HepG2 (cell line): ENCODE measurements around the gene SMIM28. TPM values are rescaled to one million over a fixed set of nuclear protein-coding genes. Genes with fewer than 3 reads are reported as not detected.

Experiments used
- ATAC-seq: fragments of 200-7000 bp; cut with Tn5 transposase; 3 replicates; pipeline ENCODE4 v1.9.1; 2020; ENCODE audit warnings: mild to moderate bottlenecking, moderate library complexity
- Bru-seq: library from RNA; stranded (reverse); fragments of 400-500 nt; gene quantifications from one replicate; lab custom pipeline; 2021; lab: Mats Ljungman, UMichigan
- BruChase-seq, 2 experiments: library from RNA; stranded (reverse); fragments of 400-500 nt; gene quantifications; one replicate each; lab custom pipeline; 2021; lab: Mats Ljungman, UMichigan
- BruUV-seq: library from RNA; stranded (reverse); fragments of 400-500 nt; replicated peaks from 2 replicates; lab custom pipeline; 2021; lab: Mats Ljungman, UMichigan
- CTCF ChIA-PET: fragments of 300-600 bp; formaldehyde crosslinking; extraction: SDS; loops from one replicate; lab custom pipeline; 2021; ENCODE audit warnings: low total read pairs, inconsistent platforms, low intra/inter-chr PET ratio; lab: Yijun Ruan, JAX
- POLR2A ChIA-PET: fragments of 350-600 bp; sonication (Branson Sonifier 250); formaldehyde crosslinking; loops from one replicate; lab custom pipeline; 2020; ENCODE audit warnings: antibody characterized with exemption, inconsistent platforms; lab: Yijun Ruan, JAX
- DNase-seq: peaks from one replicate; pipeline ENCODE4 v3.0.0-alpha.2; 2015; ENCODE audit warnings: low spot score
- FAIRE-seq: peaks from 3 replicates; lab custom pipeline; 2011; peaks lifted over from hg19 to GRCh38; lab: Jason Lieb, UNC
- H2AFZ ChIP-seq: one replicate; pipeline ENCODE4 v1.6.1; 2011; ENCODE audit warnings: low read length, inconsistent platforms
- H3K27ac ChIP-seq: fragments of 300-600 bp; 3 replicates; pipeline ENCODE4 v1.8.0; 2011; ENCODE audit warnings: mixed run types, mild to moderate bottlenecking, mixed read lengths, low read length, inconsistent platforms; ENCODE audit not compliant: insufficient read depth; ENCODE audit errors: extremely low read length
- H3K27me3 ChIP-seq, 2 experiments: fragments of 200-600 bp in 1 of 2; 2 replicates in 1 of 2; 3 replicates in 1 of 2; pipeline versions ENCODE4 v1.6.0 to v1.8.0; 2011; ENCODE audit warnings: low read length in 2 of 2, mild to moderate bottlenecking in 2 of 2, moderate library complexity in 2 of 2, inconsistent platforms in 1 of 2; ENCODE audit not compliant: insufficient read depth in 2 of 2, control insufficient read depth in 1 of 2
- H3K36me3 ChIP-seq, 2 experiments: fragments of 200-600 bp in 1 of 2; replicated peaks in 1 of 2; 2 replicates in 1 of 2; 3 replicates in 1 of 2; pipeline versions ENCODE4 v1.5.1 to v1.8.0; 2011; ENCODE audit warnings: low read length in 2 of 2, inconsistent platforms in 1 of 2; ENCODE audit not compliant: insufficient read depth in 2 of 2, control insufficient read depth in 1 of 2
- H3K4me1 ChIP-seq: 2 replicates; pipeline ENCODE4 v1.5.1; 2012; ENCODE audit warnings: low read length, inconsistent platforms; ENCODE audit not compliant: insufficient read depth
- H3K4me2 ChIP-seq: 2 replicates; pipeline ENCODE4 v1.6.0; 2011; ENCODE audit warnings: low read depth, low read length, inconsistent platforms
- H3K4me3 ChIP-seq, 3 experiments: fragments of 200-600 bp in 1 of 3; sonication (generic), shearing (Covaris generic) in 1 of 3; replicated peaks in 1 of 3; 2 replicates each; pipeline ENCODE4 v1.5.1; 2011 to 2016; ENCODE audit warnings: low read length in 3 of 3, inconsistent platforms in 2 of 3, low read depth in 2 of 3, mild to moderate bottlenecking in 2 of 3, control low read depth in 1 of 3, mixed read lengths in 1 of 3; ENCODE audit not compliant: insufficient read depth in 1 of 3
- H3K79me2 ChIP-seq: one replicate; pipeline ENCODE4 v1.6.1; 2011; ENCODE audit warnings: low read length, inconsistent platforms; ENCODE audit not compliant: insufficient read depth
- H3K9ac ChIP-seq: 2 replicates; pipeline ENCODE4 v1.6.0; 2011; ENCODE audit warnings: mild to moderate bottlenecking, low read depth, low read length, inconsistent platforms; ENCODE audit not compliant: insufficient read depth
- H3K9me3 ChIP-seq: 2 replicates; pipeline ENCODE4 v1.5.1; 2012; ENCODE audit warnings: mild to moderate bottlenecking, low read length
- H4K20me1 ChIP-seq: 2 replicates; pipeline ENCODE4 v1.6.0; 2011; ENCODE audit warnings: inconsistent platforms, mild to moderate bottlenecking, low read length, moderate library complexity; ENCODE audit not compliant: insufficient read depth
- MEF2D ChIP-seq: sonication (generic); formaldehyde crosslinking; IDR thresholded peaks from 2 replicates; pipeline ENCODE4 v1.5.1; 2020; ENCODE audit warnings: mild to moderate bottlenecking, missing genetic modification reagents
- MXD4 ChIP-seq: IDR thresholded peaks from 2 replicates; pipeline ENCODE4 v1.6.1; 2016; ENCODE audit warnings: mild to moderate bottlenecking, missing biosample characterization, missing genetic modification reagents
- PREB ChIP-seq: sonication (generic); formaldehyde crosslinking; IDR thresholded peaks from 2 replicates; pipeline ENCODE4 v1.4.0; 2020; ENCODE audit warnings: missing genetic modification reagents
- REPIN1 ChIP-seq: sonication (generic); formaldehyde crosslinking; IDR thresholded peaks from 2 replicates; pipeline ENCODE4 v1.8.0; 2022; ENCODE audit warnings: missing genetic modification reagents, low read depth, mild to moderate bottlenecking, borderline replicate concordance
- REXO4 ChIP-seq: sonication (generic); formaldehyde crosslinking; IDR thresholded peaks from 2 replicates; pipeline ENCODE4 v1.8.0; 2022; ENCODE audit warnings: missing genetic modification reagents, mild to moderate bottlenecking, borderline replicate concordance
- ZNF34 ChIP-seq: sonication (generic); formaldehyde crosslinking; IDR thresholded peaks from 2 replicates; pipeline ENCODE4 v1.4.0; 2020; ENCODE audit warnings: mild to moderate bottlenecking, missing genetic modification reagents, borderline replicate concordance
- ZNF724P ChIP-seq: sonication (generic); formaldehyde crosslinking; IDR thresholded peaks from 2 replicates; pipeline ENCODE4 v1.8.0; 2022; ENCODE audit warnings: missing genetic modification reagents, borderline replicate concordance
- ZNF747 ChIP-seq: sonication (generic); formaldehyde crosslinking; IDR thresholded peaks from 2 replicates; pipeline ENCODE4 v1.8.1; 2023; ENCODE audit warnings: missing genetic modification reagents, mild to moderate bottlenecking, borderline replicate concordance
- WGBS: methylation state at CpG from one replicate; pipeline ENCODE4 v1.1.6; 2017; ENCODE audit warnings: low lambda C conversion rate; 5-methylcytosine and 5-hydroxymethylcytosine counted together
- in situ Hi-C: cut with HindIII; loops from 2 replicates; pipeline ENCODE4 v1.10.0; 2017; ENCODE audit warnings: low pct_unique_long_range_greater_than_20kb; ENCODE audit not compliant: extremely low pct_ligation_motif_present
- intact Hi-C: fragments of 100-400 bp; cut with micrococcal nuclease; formaldehyde crosslinking; loops from one replicate; pipeline ENCODE4 v1.10.0; 2022; ENCODE audit not compliant: unreplicated experiment
- long read RNA-seq, 2 experiments: library from RNA in 1 of 2; library from polyadenylated mRNA in 1 of 2; stranded (forward) in 1 of 2; unstranded in 1 of 2; transcript quantifications; one replicate each; pipeline ENCODE4 v2.0.0, GENCODE V29; 2019 to 2022
- polyA minus RNA-seq, 3 experiments: library from RNA; depleted of rRNA, polyadenylated mRNA; stranded (reverse); fragments of >200 nt; gene quantifications; 2 replicates each; pipeline ENCODE4 v1.2.3, GENCODE V29; 2011; ENCODE audit warnings: low replicate concordance in 1 of 3
- polyA plus RNA-seq, 8 experiments: library from polyadenylated mRNA; depleted of rRNA in 3 of 8; stranded (reverse) in 7 of 8; unstranded in 1 of 8; fragments of >200 nt; fragmentation: Illumina TruSeq in 4 of 8; extraction: Trizol in 4 of 8; gene quantifications; 2 replicates each; pipeline versions ENCODE4 v1.2.1 to v1.2.3, GENCODE V29; 2011 to 2016; ENCODE audit warnings: low read depth in 4 of 8, missing spikeins in 1 of 8, mixed read lengths in 1 of 8; ENCODE audit not compliant: insufficient read depth in 1 of 8
- total RNA-seq, 5 experiments: library from RNA; depleted of rRNA; stranded (reverse); fragments of >200 nt; fragmentation: Illumina TruSeq; extraction: Trizol; gene quantifications; 2 replicates each; pipeline ENCODE4 v1.2.3, GENCODE V29; 2016; ENCODE audit warnings: low read depth in 1 of 5

Gene SMIM28
- not detected in 2 replicates for total RNA-seq (2016; rRNA removed; fragmentation: Illumina TruSeq; extraction: Trizol)
- not detected in 2 replicates for total RNA-seq (2016; cell fraction: cytosol; rRNA removed; fragmentation: Illumina TruSeq; extraction: Trizol; ENCODE audit: low read depth)
- not detected in 2 replicates for total RNA-seq (2016; cell fraction: insoluble cytoplasmic fraction; rRNA removed; fragmentation: Illumina TruSeq; extraction: Trizol)
- not detected in 2 replicates for total RNA-seq (2016; cell fraction: membrane; rRNA removed; fragmentation: Illumina TruSeq; extraction: Trizol)
- not detected in 2 replicates for total RNA-seq (2016; cell fraction: nucleus; rRNA removed; fragmentation: Illumina TruSeq; extraction: Trizol)
- polyA plus RNA-seq (2011; rRNA removed), result not detected in 2 replicates
- not detected in 2 replicates for polyA plus RNA-seq (2011; cell fraction: cytosol; rRNA removed)
- not detected in 2 replicates for polyA plus RNA-seq (2011; cell fraction: nucleus; rRNA removed)
- not detected in 2 replicates for polyA plus RNA-seq (2012)
- not detected in 2 replicates for polyA plus RNA-seq (2016; cell fraction: cytosol; fragmentation: Illumina TruSeq; extraction: Trizol; ENCODE audit: low read depth)
- not detected in 2 replicates for polyA plus RNA-seq (2016; cell fraction: insoluble cytoplasmic fraction; fragmentation: Illumina TruSeq; extraction: Trizol; ENCODE audit: low read depth)
- polyA plus RNA-seq (2016; cell fraction: membrane; fragmentation: Illumina TruSeq; extraction: Trizol; ENCODE audit: low read depth), result not detected in 2 replicates
- not detected in 2 replicates for polyA plus RNA-seq (2016; cell fraction: nucleus; fragmentation: Illumina TruSeq; extraction: Trizol; ENCODE audit: insufficient read depth, low read depth)
- not detected in 2 replicates for polyA minus RNA-seq (2011; rRNA and poly(A)+ RNA removed; ENCODE audit: low replicate concordance)
- polyA minus RNA-seq (2011; cell fraction: cytosol; rRNA and poly(A)+ RNA removed), result not detected in 2 replicates
- not detected in 2 replicates for polyA minus RNA-seq (2011; cell fraction: nucleus; rRNA and poly(A)+ RNA removed)
- Bru-seq, nascent RNA, result not detected
- not detected for BruChase-seq, experiment 1, labeled RNA remaining after a 6-hour chase
- percentile 8 among the genes with signal in this experiment for BruChase-seq, experiment 2, labeled RNA remaining after a 2-hour chase
- long read RNA-seq, experiment 1, result 0 reads
- long read RNA-seq, experiment 2, result 0 reads

GRCh38 chr6:138377844-138378243 lies at the start of gene SMIM28:
SMIM28 (plus strand) TSS chr6:138377905; CDS start chr6:138378073, 168 bp downstream.
- Histone ChIP-seq H2AFZ (no peak within 1 kb of the TSS), H3K27me3 (no peaks in the 10 kb centered on the region), H3K27ac (no peak within 1 kb of the TSS), H3K9ac (no peak within 1 kb of the TSS), H3K4me3 (no peak within 1 kb of the TSS), H3K36me3 (no peaks in the 10 kb centered on the region), H3K4me1 (no peaks in the 10 kb centered on the region), H3K4me2 (no peak within 1 kb of the TSS), H3K9me3 (no peaks in the 10 kb centered on the region), H3K79me2 (no peaks in the 10 kb centered on the region), H4K20me1 (no peaks in the 10 kb centered on the region)
- no peak for TF ChIP-seq ZNF747 (CRISPR knock-in tag)
- TF ChIP-seq ZNF34, result no peak
- no peak for TF ChIP-seq REXO4 (CRISPR knock-in tag)
- TF ChIP-seq ZNF724P (CRISPR knock-in tag), result no peak
- TF ChIP-seq PREB (CRISPR knock-in tag), result no peak
- TF ChIP-seq REPIN1 (CRISPR knock-in tag), result no peak
- no peak for TF ChIP-seq MXD4
- no peak for TF ChIP-seq MEF2D
- WGBS, result 36% methylated on average over 6 of the region's 6 CpGs
- ChIA-PET CTCF (no interaction called here), POLR2A (no interaction called here)
- DNase-seq (no peak), FAIRE-seq (no peak), ATAC-seq (no peak)
- intact Hi-C loops (no loop called here), in situ Hi-C loops (no loop called here)
- no TSS peak for BruUV-seq
